HFFc6 (cell line): ENCODE results near the gene RNF182. TPM values are rescaled to one million over a fixed set of nuclear protein-coding genes. Genes with fewer than 3 reads are reported as not detected.

ENCODE experiments used
- DNase-seq: peaks from one replicate; pipeline ENCODE4 v3.0.0-alpha.2; 2018
- H3K27ac Mint-ChIP-seq: 2 replicates; pipeline ENCODE4 v1.8.0; 2020; ENCODE audit warnings: mild to moderate bottlenecking, mixed read lengths
- H3K27me3 Mint-ChIP-seq: 2 replicates; pipeline ENCODE4 v1.8.0; 2021; ENCODE audit warnings: mild to moderate bottlenecking, moderate library complexity, mixed read lengths; ENCODE audit not compliant: insufficient read depth
- H3K36me3 Mint-ChIP-seq: 2 replicates; pipeline ENCODE4 v1.8.0; 2021; ENCODE audit warnings: low read depth, mixed read lengths
- H3K4me1 Mint-ChIP-seq: 2 replicates; pipeline ENCODE4 v1.8.0; 2020; ENCODE audit warnings: low read depth, mixed read lengths
- H3K4me3 Mint-ChIP-seq: 2 replicates; pipeline ENCODE4 v1.8.0; 2020; ENCODE audit warnings: mild to moderate bottlenecking, moderate library complexity, mixed read lengths
- H3K9me3 Mint-ChIP-seq: 2 replicates; pipeline ENCODE4 v1.8.0; 2020; ENCODE audit warnings: mild to moderate bottlenecking, mixed read lengths
- total RNA-seq, 6 experiments: library from RNA; stranded (reverse); fragmentation: NEBNext Ultra II Directional; extraction: Animal tissue kit (Norgen Biotek cat#: 25700); gene quantifications; 2 replicates in 1 of 6; 3 replicates in 5 of 6; pipeline ENCODE4 v1.2.3, GENCODE V29; 2021
- TF ChIP-seq, protein P1 (sequence below): fragments of 200-600 bp; sonication (generic); IDR thresholded peaks from 2 replicates; pipeline ENCODE4 v1.5.0; 2021; ENCODE audit warnings: antibody characterized with exemption, mild to moderate bottlenecking

Gene RNF182
- total RNA-seq, 6 experiments from 2014 or later = 0.48 to 6.1 (median 0.84) TPM

DNA sequence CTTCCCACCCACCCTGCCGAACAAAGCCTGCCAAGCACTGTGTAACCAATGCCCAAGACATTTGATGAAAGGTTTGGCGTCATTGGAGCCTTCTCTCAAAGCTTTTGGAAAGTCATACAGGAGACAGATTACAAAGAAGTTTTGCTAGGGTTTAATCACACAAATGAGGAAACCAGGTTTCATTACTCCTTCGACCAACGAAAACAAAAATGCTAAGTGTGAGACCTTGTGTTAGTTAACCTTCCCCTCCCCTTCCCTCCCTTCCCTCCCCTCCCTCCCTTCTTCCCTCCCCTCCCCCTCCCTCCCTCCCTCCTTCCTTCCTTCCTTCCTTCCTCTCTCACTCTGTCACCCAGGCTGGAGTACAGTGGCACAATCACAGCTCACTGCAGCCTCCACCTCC lies 96.7 kb downstream of the RNF182 start:
- Mint-ChIP-seq H3K9me3 (peaks cover 9% of the 10 kb centered on the region), H3K4me1 (peaks cover 9% of the 10 kb centered on the region), H3K27me3 (peaks cover 4% of the 10 kb centered on the region), H3K36me3 (peaks cover 9% of the 10 kb centered on the region), H3K4me3 (no peak overlapping the region), H3K27ac (no peak overlapping the region)
- no peak for DNase-seq
- TF ChIP-seq, protein P1, sequence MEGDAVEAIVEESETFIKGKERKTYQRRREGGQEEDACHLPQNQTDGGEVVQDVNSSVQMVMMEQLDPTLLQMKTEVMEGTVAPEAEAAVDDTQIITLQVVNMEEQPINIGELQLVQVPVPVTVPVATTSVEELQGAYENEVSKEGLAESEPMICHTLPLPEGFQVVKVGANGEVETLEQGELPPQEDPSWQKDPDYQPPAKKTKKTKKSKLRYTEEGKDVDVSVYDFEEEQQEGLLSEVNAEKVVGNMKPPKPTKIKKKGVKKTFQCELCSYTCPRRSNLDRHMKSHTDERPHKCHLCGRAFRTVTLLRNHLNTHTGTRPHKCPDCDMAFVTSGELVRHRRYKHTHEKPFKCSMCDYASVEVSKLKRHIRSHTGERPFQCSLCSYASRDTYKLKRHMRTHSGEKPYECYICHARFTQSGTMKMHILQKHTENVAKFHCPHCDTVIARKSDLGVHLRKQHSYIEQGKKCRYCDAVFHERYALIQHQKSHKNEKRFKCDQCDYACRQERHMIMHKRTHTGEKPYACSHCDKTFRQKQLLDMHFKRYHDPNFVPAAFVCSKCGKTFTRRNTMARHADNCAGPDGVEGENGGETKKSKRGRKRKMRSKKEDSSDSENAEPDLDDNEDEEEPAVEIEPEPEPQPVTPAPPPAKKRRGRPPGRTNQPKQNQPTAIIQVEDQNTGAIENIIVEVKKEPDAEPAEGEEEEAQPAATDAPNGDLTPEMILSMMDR = no peak

DNA sequence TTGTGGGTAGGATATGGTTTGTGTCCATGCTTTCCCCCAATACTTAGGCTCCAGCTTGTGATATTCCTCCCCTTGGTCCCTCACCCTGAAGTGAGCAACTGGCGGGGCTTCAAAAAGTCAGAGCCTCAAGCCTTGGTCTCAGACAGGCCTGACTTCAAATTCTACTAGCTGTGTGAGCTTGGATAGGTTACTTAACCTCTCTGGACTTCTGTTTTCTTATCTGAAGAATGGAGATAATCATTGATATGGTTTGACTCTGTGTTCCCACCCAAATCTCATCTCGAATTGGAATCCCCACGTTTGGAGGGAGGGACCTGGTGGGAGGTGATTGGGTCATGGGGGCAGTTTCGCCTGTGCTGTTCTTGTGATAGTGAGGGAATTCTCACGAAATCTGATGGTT lies 97.9 kb downstream of the RNF182 start:
- Mint-ChIP-seq H3K27ac (no peak overlapping the region), H3K36me3 (peaks cover 9% of the 10 kb centered on the region), H3K4me1 (peaks cover 9% of the 10 kb centered on the region), H3K27me3 (peaks cover 4% of the 10 kb centered on the region), H3K9me3 (peaks cover 9% of the 10 kb centered on the region), H3K4me3 (no peak overlapping the region)
- no peak for DNase-seq
- TF ChIP-seq, protein P1 = no peak

DNA sequence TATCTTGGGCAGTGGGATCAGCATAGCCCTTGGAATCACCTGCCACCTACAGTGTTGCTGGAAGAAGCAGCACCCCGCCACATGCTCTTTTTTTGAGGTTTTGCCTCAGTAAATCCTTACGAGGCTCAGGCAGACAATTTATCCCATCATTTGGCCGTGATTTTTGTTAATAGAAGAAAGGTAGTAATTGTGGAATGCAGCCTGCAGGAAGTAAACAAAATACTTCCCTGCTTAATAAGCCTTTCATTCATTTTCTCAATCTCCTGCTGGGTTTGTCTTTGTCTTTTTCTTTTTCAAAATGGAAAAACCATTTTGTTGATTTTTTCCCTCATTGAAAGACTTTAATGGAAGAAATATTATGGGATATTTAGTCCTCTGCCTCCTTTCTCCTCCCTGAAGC lies 99.1 kb downstream of the RNF182 start:
- DNase-seq = no peak
- H3K4me1 Mint-ChIP-seq = peaks cover 9% of the 10 kb centered on the region

DNA sequence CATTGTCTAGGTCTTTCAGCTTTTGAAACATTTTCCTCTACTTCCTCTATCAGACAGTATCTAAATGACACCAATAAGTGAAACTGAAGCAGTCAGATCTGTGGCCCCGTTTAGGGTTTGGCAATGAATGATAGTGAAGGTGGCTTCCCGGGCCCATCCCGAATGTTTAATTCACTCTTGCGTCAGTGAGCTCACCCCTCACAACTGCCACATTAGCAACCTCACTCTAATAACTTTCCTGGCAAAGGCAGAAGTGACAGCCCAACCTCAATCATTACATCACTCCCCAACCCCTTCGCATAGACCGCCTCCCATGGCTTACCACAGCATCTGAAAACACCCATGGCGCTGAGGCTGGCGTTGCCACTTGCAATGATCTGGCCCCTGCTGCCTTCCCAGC lies 100.4 kb downstream of the RNF182 start:
- Mint-ChIP-seq H3K27ac (no peak overlapping the region), H3K4me3 (no peak overlapping the region), H3K4me1 (peaks cover 9% of the 10 kb centered on the region), H3K9me3 (no peaks in the 10 kb centered on the region; the same call in 1 of the 2 replicates), H3K27me3 (peaks cover 8% of the 10 kb centered on the region), H3K36me3 (no peaks in the 10 kb centered on the region)
- TF ChIP-seq, protein P1 = no peak
- DNase-seq = no peak

More for the DNA sequence above, 99.1 kb downstream of the RNF182 start:
- TF ChIP-seq, protein P1 = no peak
- Mint-ChIP-seq H3K27me3 (peaks cover 5% of the 10 kb centered on the region), H3K9me3 (peaks cover 3% of the 10 kb centered on the region), H3K4me3 (no peak overlapping the region), H3K36me3 (peaks cover 3% of the 10 kb centered on the region), H3K27ac (no peak overlapping the region)

DNA sequence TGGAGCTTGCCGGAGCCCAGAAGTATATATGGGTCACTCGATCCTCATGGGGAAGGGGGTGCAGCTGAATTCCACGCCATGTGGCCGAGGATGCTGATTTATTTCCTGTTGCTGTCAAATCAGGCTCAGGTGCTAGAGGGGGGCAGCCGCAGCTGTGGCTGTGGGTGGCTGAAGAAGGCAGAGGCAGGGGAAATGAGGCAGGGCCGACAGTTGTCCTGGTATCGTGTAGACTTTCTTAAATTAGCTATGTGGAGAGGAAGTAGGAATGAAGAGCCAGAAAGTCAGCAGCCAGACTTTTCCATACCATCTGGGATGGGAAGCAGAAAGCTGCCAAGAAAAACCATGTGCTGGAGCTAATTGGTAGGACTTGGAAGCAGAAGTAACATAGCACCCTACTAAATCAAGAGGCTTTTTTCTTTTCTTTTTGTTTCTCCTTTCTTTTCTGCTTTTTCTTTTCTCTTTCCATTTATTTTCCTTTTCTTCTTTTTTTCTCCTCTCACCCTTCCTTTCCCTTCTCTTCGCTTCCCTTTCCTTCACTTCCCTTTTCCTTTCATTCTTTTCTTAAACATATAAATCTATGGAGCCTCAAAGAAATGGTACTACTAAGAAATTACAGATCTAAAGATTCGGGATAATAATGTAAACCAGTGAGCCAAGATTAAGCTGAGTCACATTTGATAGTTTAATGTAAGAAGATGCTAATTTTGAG lies 102.2 kb downstream of the RNF182 start:
- Mint-ChIP-seq H3K27me3 (peaks cover 10% of the 10 kb centered on the region), H3K27ac (no peak overlapping the region), H3K36me3 (no peaks in the 10 kb centered on the region), H3K4me1 (peaks cover 15% of the 10 kb centered on the region), H3K4me3 (no peak overlapping the region), H3K9me3 (no peaks in the 10 kb centered on the region; the same call in 1 of the 2 replicates)
- TF ChIP-seq, protein P1 = no peak
- DNase-seq = no peak
